ENCODE data around the gene TRAIP.

GRCh38 chr3:49895791-49896190, 39.4 kb upstream of the TRAIP start:
- TF ChIP-seq CTCF (conservative IDR thresholded peaks at IDR 0.05; ENCODE audit: low read length), result no peak
- TF ChIP-seq EZH2phosphoT487 (IDR thresholded peaks at IDR 0.05; ENCODE audit: borderline replicate concordance), result no peak
